Chondrocyte (in vitro differentiated cells): Measurements from ENCODE around the gene GTF2IRD1. TPM values are rescaled to one million over a fixed set of nuclear protein-coding genes. Genes with fewer than 3 reads are reported as not detected.
A peak's percentile ranks its signal among the peaks of the same experiment; 100 is the strongest.

Experiments used
- DNase-seq: peaks from one replicate; pipeline ENCODE4 v3.0.0; 2021; ENCODE audit warnings: mixed read lengths, low spot score
- H3K27ac Mint-ChIP-seq: one replicate; pipeline ENCODE4 v1.8.0; 2021; ENCODE audit warnings: mild to moderate bottlenecking, moderate library complexity, mixed read lengths; ENCODE audit not compliant: unreplicated experiment
- H3K27me3 Mint-ChIP-seq: 2 replicates; pipeline ENCODE4 v1.8.0; 2021; ENCODE audit warnings: low read depth, mixed read lengths
- H3K36me3 Mint-ChIP-seq: 2 replicates; pipeline ENCODE4 v1.8.0; 2021; ENCODE audit warnings: low read depth, mixed read lengths
- H3K4me1 Mint-ChIP-seq: 2 replicates; pipeline ENCODE4 v1.8.0; 2021; ENCODE audit warnings: low read depth, mild to moderate bottlenecking, mixed read lengths
- H3K4me3 Mint-ChIP-seq: one replicate; pipeline ENCODE4 v1.8.0; 2021; ENCODE audit warnings: mild to moderate bottlenecking, moderate library complexity, mixed read lengths; ENCODE audit not compliant: unreplicated experiment
- H3K9me3 Mint-ChIP-seq: 2 replicates; pipeline ENCODE4 v1.8.0; 2021; ENCODE audit warnings: low read depth, mixed read lengths
- CTCF ChIP-seq: fragments of 200-600 bp; sonication (generic); IDR thresholded peaks from 2 replicates; pipeline ENCODE4 v1.5.0; 2021; ENCODE audit warnings: antibody characterized with exemption, mild to moderate bottlenecking, moderate library complexity
- total RNA-seq: library from RNA; stranded (reverse); gene quantifications from 3 replicates; pipeline ENCODE4 v1.2.1, GENCODE V29; 2021

Gene GTF2IRD1
- total RNA-seq, 1 donor from 2014 or later: 48.5 TPM

GRCh38 chr7:74466196-74466813, 12.6 kb downstream of the GTF2IRD1 start:
- H3K4me3 Mint-ChIP-seq: no peak overlapping the region
- TF ChIP-seq CTCF: no peak
- DNase-seq: no peak
- H3K36me3 Mint-ChIP-seq: no peaks in the 10 kb centered on the region
- H3K27ac Mint-ChIP-seq: peak overlapping the region; percentile 76
- H3K4me1 Mint-ChIP-seq: peaks cover 18% of the 10 kb centered on the region
- H3K27me3 Mint-ChIP-seq: no peaks in the 10 kb centered on the region
- no peaks in the 10 kb centered on the region for H3K9me3 Mint-ChIP-seq

- Mint-ChIP-seq H3K27me3 (no peaks in the 10 kb centered on the region), H3K4me3 (no peak overlapping the region), H3K27ac (no peak overlapping the region), H3K4me1 (peaks cover 12% of the 10 kb centered on the region), H3K9me3 (no peaks in the 10 kb centered on the region), H3K36me3 (no peaks in the 10 kb centered on the region)
- no peak for DNase-seq
- no peak for TF ChIP-seq CTCF
Measured at GRCh38 chr7:74467876-74468275, 14.2 kb downstream of the GTF2IRD1 start.

GRCh38 chr7:74470504-74470903, 16.8 kb downstream of the GTF2IRD1 start:
- H3K4me1 Mint-ChIP-seq: peaks cover 22% of the 10 kb centered on the region
- no peak overlapping the region for H3K27ac Mint-ChIP-seq
- no peak for DNase-seq
- H3K4me3 Mint-ChIP-seq: no peak overlapping the region
- no peaks in the 10 kb centered on the region for H3K27me3 Mint-ChIP-seq
- H3K36me3 Mint-ChIP-seq: no peaks in the 10 kb centered on the region
- no peaks in the 10 kb centered on the region for H3K9me3 Mint-ChIP-seq
- TF ChIP-seq CTCF: no peak

- no peak for DNase-seq
- Mint-ChIP-seq H3K4me1 (peaks cover 44% of the 10 kb centered on the region), H3K36me3 (no peaks in the 10 kb centered on the region), H3K27ac (no peak overlapping the region), H3K9me3 (no peaks in the 10 kb centered on the region), H3K27me3 (no peaks in the 10 kb centered on the region), H3K4me3 (no peak overlapping the region)
- no peak for TF ChIP-seq CTCF
Measured at GRCh38 chr7:74473116-74473515, 19.4 kb downstream of the GTF2IRD1 start.

GRCh38 chr7:74474271-74474865, 20.7 kb downstream of the GTF2IRD1 start:
- Mint-ChIP-seq H3K36me3 (no peaks in the 10 kb centered on the region), H3K4me1 (peaks cover 56% of the 10 kb centered on the region), H3K27ac (peak overlapping the region; percentile 17), H3K27me3 (no peaks in the 10 kb centered on the region), H3K9me3 (no peaks in the 10 kb centered on the region), H3K4me3 (no peak overlapping the region)
- no peak for DNase-seq
- TF ChIP-seq CTCF: no peak
